H9 (cell line): ENCODE results near the gene TNIP1. TPM values are rescaled to one million over a fixed set of nuclear protein-coding genes. Genes with fewer than 3 reads are reported as not detected.

Experiments used
- DNase-seq: peaks from one replicate; pipeline ENCODE4 v3.0.0-alpha.2; 2017
- H2AFZ ChIP-seq: one replicate; pipeline ENCODE4 v1.6.1; 2013; ENCODE audit warnings: mild to moderate bottlenecking, low read length, control low read depth, moderate library complexity
- H2AK5ac ChIP-seq: 2 replicates; pipeline ENCODE4 v1.6.1; 2013; ENCODE audit warnings: low read length, control low read depth, mixed read lengths; ENCODE audit not compliant: insufficient read length
- H2BK120ac ChIP-seq: one replicate; pipeline ENCODE4 v1.6.1; 2013; ENCODE audit warnings: low read depth, mild to moderate bottlenecking, low read length, control low read depth, inconsistent platforms; ENCODE audit not compliant: poor library complexity, severe bottlenecking
- H2BK12ac ChIP-seq: 2 replicates; pipeline ENCODE4 v1.6.1; 2013; ENCODE audit warnings: low read length, control low read depth, mixed read lengths, low read depth; ENCODE audit not compliant: insufficient read length
- H2BK15ac ChIP-seq: 2 replicates; pipeline ENCODE4 v1.6.1; 2013; ENCODE audit warnings: low read depth, low read length, control low read depth
- H2BK20ac ChIP-seq: one replicate; pipeline ENCODE4 v1.6.1; 2013; ENCODE audit warnings: low read depth, mild to moderate bottlenecking, low read length, control low read depth, inconsistent platforms; ENCODE audit not compliant: poor library complexity, severe bottlenecking
- H2BK5ac ChIP-seq: 2 replicates; pipeline ENCODE4 v1.6.1; 2013; ENCODE audit warnings: low read length, control low read depth, mixed read lengths; ENCODE audit not compliant: insufficient read length
- H3K14ac ChIP-seq: 2 replicates; pipeline ENCODE4 v1.6.1; 2013; ENCODE audit warnings: low read length, control low read depth; ENCODE audit not compliant: insufficient read depth
- H3K18ac ChIP-seq: 2 replicates; pipeline ENCODE4 v1.6.1; 2013; ENCODE audit warnings: low read depth, mild to moderate bottlenecking, mixed read lengths, low read length, control low read depth; ENCODE audit not compliant: insufficient read length
- H3K23ac ChIP-seq: 2 replicates; pipeline ENCODE4 v1.6.1; 2013; ENCODE audit warnings: low read length, control low read depth, mixed read lengths, low read depth; ENCODE audit not compliant: insufficient read length
- H3K23me2 ChIP-seq: 2 replicates; pipeline ENCODE4 v1.6.1; 2013; ENCODE audit warnings: low read depth, mild to moderate bottlenecking, mixed read lengths, low read length, control low read depth; ENCODE audit not compliant: insufficient read length, poor library complexity, severe bottlenecking
- H3K27ac ChIP-seq: 2 replicates; pipeline ENCODE4 v1.5.1; 2013; ENCODE audit warnings: low read length, control low read depth, mixed read lengths, low read depth; ENCODE audit not compliant: insufficient read length
- H3K27me3 ChIP-seq: 2 replicates; pipeline ENCODE4 v1.6.1; 2013; ENCODE audit warnings: low read length, control low read depth, inconsistent platforms; ENCODE audit not compliant: insufficient read depth
- H3K4ac ChIP-seq: 2 replicates; pipeline ENCODE4 v1.6.1; 2013; ENCODE audit warnings: low read depth, mild to moderate bottlenecking, control low read depth, inconsistent platforms, low read length, moderate library complexity
- H3K4me1 ChIP-seq: 2 replicates; pipeline ENCODE4 v1.6.1; 2013; ENCODE audit warnings: low read length, control low read depth, inconsistent platforms; ENCODE audit not compliant: insufficient read depth
- H3K4me2 ChIP-seq: 2 replicates; pipeline ENCODE4 v1.6.1; 2013; ENCODE audit warnings: low read length, control low read depth, mixed read lengths; ENCODE audit not compliant: insufficient read length, insufficient read depth
- H3K56ac ChIP-seq: 2 replicates; pipeline ENCODE4 v1.6.1; 2013; ENCODE audit warnings: low read depth, mild to moderate bottlenecking, mixed read lengths, low read length, control low read depth; ENCODE audit not compliant: insufficient read length
- H3K79me1 ChIP-seq: 2 replicates; pipeline ENCODE4 v1.6.1; 2013; ENCODE audit warnings: low read depth, mild to moderate bottlenecking, moderate library complexity, low read length, control low read depth, inconsistent platforms; ENCODE audit not compliant: insufficient read depth, poor library complexity, severe bottlenecking
- H3K79me2 ChIP-seq: 2 replicates; pipeline ENCODE4 v1.6.1; 2013; ENCODE audit warnings: low read length, control low read depth, inconsistent platforms; ENCODE audit not compliant: insufficient read depth
- H3K9ac ChIP-seq: 2 replicates; pipeline ENCODE4 v1.6.1; 2013; ENCODE audit warnings: low read length, control low read depth, mixed read lengths; ENCODE audit not compliant: insufficient read length; ENCODE audit errors: extremely low read depth
- H3K9me3 ChIP-seq: one replicate; pipeline ENCODE4 v1.6.1; 2013; ENCODE audit warnings: low read depth, low read length, inconsistent platforms; ENCODE audit not compliant: control insufficient read depth
- H3T11ph ChIP-seq: one replicate; pipeline ENCODE4 v1.6.1; 2013; ENCODE audit warnings: mild to moderate bottlenecking, low read length, control low read depth, inconsistent platforms
- H4K20me1 ChIP-seq: one replicate; pipeline ENCODE4 v1.6.1; 2013; ENCODE audit not compliant: control insufficient read depth, insufficient read length, insufficient read depth
- H4K5ac ChIP-seq: 2 replicates; pipeline ENCODE4 v1.6.1; 2013; ENCODE audit warnings: low read depth, mild to moderate bottlenecking, mixed read lengths, low read length, control low read depth; ENCODE audit not compliant: insufficient read length
- H4K8ac ChIP-seq: replicated peaks from 2 replicates; pipeline ENCODE4 v1.6.1; 2013; ENCODE audit warnings: low read length, control low read depth, mixed read lengths, low read depth; ENCODE audit not compliant: insufficient read length
- H4K91ac ChIP-seq: 2 replicates; pipeline ENCODE4 v1.6.1; 2013; ENCODE audit warnings: low read depth, mild to moderate bottlenecking, moderate library complexity, mixed read lengths, low read length, control low read depth; ENCODE audit not compliant: insufficient read length
- H3K27ac Mint-ChIP-seq, 3 experiments: 2 replicates in 2 of 3; 3 replicates in 1 of 3; pipeline ENCODE4 v1.8.0; 2020 to 2021; ENCODE audit warnings: mixed read lengths in 3 of 3, mild to moderate bottlenecking in 1 of 3, moderate library complexity in 1 of 3
- H3K27me3 Mint-ChIP-seq: 2 replicates; pipeline ENCODE4 v1.8.0; 2021; ENCODE audit warnings: low read depth, mild to moderate bottlenecking, moderate library complexity, mixed read lengths
- H3K36me3 Mint-ChIP-seq, 3 experiments: 2 replicates in 2 of 3; 3 replicates in 1 of 3; pipeline ENCODE4 v1.8.0; 2020 to 2021; ENCODE audit warnings: low read depth in 3 of 3, mixed read lengths in 3 of 3; ENCODE audit not compliant: insufficient read depth in 1 of 3
- H3K4me1 Mint-ChIP-seq, 2 experiments: 2 replicates each; pipeline ENCODE4 v1.8.0; 2020; ENCODE audit warnings: mixed read lengths in 2 of 2
- H3K4me3 Mint-ChIP-seq, 2 experiments: 2 replicates in 1 of 2; 3 replicates in 1 of 2; pipeline ENCODE4 v1.8.0; 2020 to 2021; ENCODE audit warnings: mild to moderate bottlenecking in 2 of 2, mixed read lengths in 2 of 2, moderate library complexity in 1 of 2
- H3K9me3 Mint-ChIP-seq, 2 experiments: 2 replicates in 1 of 2; 3 replicates in 1 of 2; pipeline ENCODE4 v1.8.0; 2020; ENCODE audit warnings: mild to moderate bottlenecking in 2 of 2, mixed read lengths in 2 of 2, moderate library complexity in 1 of 2
- WGBS: extraction: QIAGEN DNeasy Blood & Tissue Kit; methylation state at CpG from one replicate; pipeline ENCODE4 v1.1.7; 2013; ENCODE audit warnings: missing lambda C conversion rate, low lambda C conversion rate, mixed read lengths; ENCODE audit not compliant: insufficient read length; ENCODE audit errors: extremely low coverage; 5-methylcytosine and 5-hydroxymethylcytosine counted together
- total RNA-seq: library from RNA; stranded (reverse); gene quantifications from 2 replicates; pipeline ENCODE4 v1.2.1, GENCODE V29; 2021
- TF ChIP-seq, protein P1 (sequence below): fragments of 200-600 bp; sonication (generic); conservative IDR thresholded peaks from 3 replicates; pipeline ENCODE4 v1.8.0; 2021; ENCODE audit warnings: antibody characterized with exemption, mild to moderate bottlenecking

Gene TNIP1
- total RNA-seq, 1 experiment from 2014 or later, result 40.8 TPM

DNA sequence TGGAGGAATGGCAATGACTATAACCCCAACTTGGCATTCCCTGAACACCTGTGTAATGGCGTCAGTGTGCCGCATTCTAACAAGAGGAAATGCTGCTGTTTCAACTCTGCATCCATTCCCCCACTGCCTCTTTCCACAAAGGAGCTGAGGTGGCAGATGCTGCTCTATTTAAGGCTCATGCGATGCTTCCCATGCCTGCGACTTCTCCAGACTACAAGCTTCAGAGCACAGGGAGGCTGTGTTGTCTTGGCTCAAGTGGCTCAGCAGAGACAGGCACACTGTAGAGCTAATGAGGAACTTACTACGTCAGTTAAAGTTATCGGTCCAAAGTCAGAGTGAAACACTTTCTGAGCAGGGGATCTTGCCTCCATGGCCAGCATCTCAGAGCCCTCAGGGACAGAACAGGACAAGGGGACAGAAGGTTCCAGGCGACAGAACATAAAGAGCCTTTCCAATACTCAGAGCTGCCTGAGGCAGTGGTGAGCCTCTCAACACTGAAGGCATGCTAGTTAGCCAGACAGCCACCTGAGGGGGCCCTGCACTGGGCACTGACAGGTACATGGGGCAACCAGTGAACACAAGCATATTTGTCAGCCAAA is 21.8 kb downstream of the TNIP1 start:
- H2BK12ac ChIP-seq, result no peak overlapping the region
- Mint-ChIP-seq H3K4me1 (no peaks in the 10 kb centered on the region), H3K4me3 (no peak overlapping the region), H3K36me3 (peaks cover 3 to 35% (median 17%) of the 10 kb centered on the region in 3 experiments; a peak in 6 of 7 replicates), H3K9me3 (no peaks in the 10 kb centered on the region), H3K27me3 (no peaks in the 10 kb centered on the region), H3K27ac (no peak overlapping the region)
- no peaks in the 10 kb centered on the region for H3K4me1 ChIP-seq
- H3T11ph ChIP-seq, result no peak overlapping the region
- TF ChIP-seq, protein P1, sequence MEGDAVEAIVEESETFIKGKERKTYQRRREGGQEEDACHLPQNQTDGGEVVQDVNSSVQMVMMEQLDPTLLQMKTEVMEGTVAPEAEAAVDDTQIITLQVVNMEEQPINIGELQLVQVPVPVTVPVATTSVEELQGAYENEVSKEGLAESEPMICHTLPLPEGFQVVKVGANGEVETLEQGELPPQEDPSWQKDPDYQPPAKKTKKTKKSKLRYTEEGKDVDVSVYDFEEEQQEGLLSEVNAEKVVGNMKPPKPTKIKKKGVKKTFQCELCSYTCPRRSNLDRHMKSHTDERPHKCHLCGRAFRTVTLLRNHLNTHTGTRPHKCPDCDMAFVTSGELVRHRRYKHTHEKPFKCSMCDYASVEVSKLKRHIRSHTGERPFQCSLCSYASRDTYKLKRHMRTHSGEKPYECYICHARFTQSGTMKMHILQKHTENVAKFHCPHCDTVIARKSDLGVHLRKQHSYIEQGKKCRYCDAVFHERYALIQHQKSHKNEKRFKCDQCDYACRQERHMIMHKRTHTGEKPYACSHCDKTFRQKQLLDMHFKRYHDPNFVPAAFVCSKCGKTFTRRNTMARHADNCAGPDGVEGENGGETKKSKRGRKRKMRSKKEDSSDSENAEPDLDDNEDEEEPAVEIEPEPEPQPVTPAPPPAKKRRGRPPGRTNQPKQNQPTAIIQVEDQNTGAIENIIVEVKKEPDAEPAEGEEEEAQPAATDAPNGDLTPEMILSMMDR, result no peak
- H3K9me3 ChIP-seq, result no peaks in the 10 kb centered on the region
- H3K14ac ChIP-seq, result no peak overlapping the region
- no peaks in the 10 kb centered on the region for H3K23me2 ChIP-seq
- H3K23ac ChIP-seq, result no peak overlapping the region
- H2BK120ac ChIP-seq, result no peak overlapping the region
- H4K91ac ChIP-seq, result no peak overlapping the region
- H3K4ac ChIP-seq, result no peak overlapping the region
- H2AFZ ChIP-seq, result no peak overlapping the region
- no peak overlapping the region for H2BK20ac ChIP-seq
- WGBS, result no CpG with 5 or more reads among the region's 7 CpGs
- H2BK15ac ChIP-seq, result no peak overlapping the region
- no peak overlapping the region for H3K18ac ChIP-seq
- H4K5ac ChIP-seq, result no peak overlapping the region
- H3K9ac ChIP-seq, result no peak overlapping the region
- no peak overlapping the region for H3K4me2 ChIP-seq
- no peaks in the 10 kb centered on the region for H3K79me2 ChIP-seq
- H3K27me3 ChIP-seq, result no peaks in the 10 kb centered on the region
- no peak overlapping the region for H2AK5ac ChIP-seq
- DNase-seq, result no peak
- no peak overlapping the region for H4K8ac ChIP-seq
- H2BK5ac ChIP-seq, result no peak overlapping the region
- H4K20me1 ChIP-seq, result no peaks in the 10 kb centered on the region
- no peak overlapping the region for H3K27ac ChIP-seq
- H3K79me1 ChIP-seq, result no peaks in the 10 kb centered on the region
- no peak overlapping the region for H3K56ac ChIP-seq
